Measurements from ENCODE around the gene SPAG4.
A peak's percentile ranks its signal among the peaks of the same experiment; 100 is the strongest.

The SPAG4 gene

GRCh38 chr20:35663516-35664465 lies 48.2 kb downstream of the SPAG4 start:
- Histone ChIP-seq H3K27me3 (ENCODE audit: low read depth) (no peaks in the 10 kb centered on the region), H3K36me3 (replicated peaks) (peaks cover 5% of the 10 kb centered on the region), H3K9me3 (no peaks in the 10 kb centered on the region), H3K4me3 (peak overlapping the region; percentile 88), H3K4me1 (peaks cover 17% of the 10 kb centered on the region)
- in situ Hi-C loops (cut with MboI; ENCODE audit: low sequenced_read_pairs), result no loop called here
- peak; percentile 73 to 79 for DNase-seq (ENCODE audit: low spot score in 2 of 2)

- H3K4me1 ChIP-seq, result peaks cover 15% of the 10 kb centered on the region
- H3K4me3 ChIP-seq, result peak within 1 kb of the TSS; percentile 88
- H3K27me3 ChIP-seq (ENCODE audit: low read depth), result no peaks in the 10 kb centered on the region
- H3K36me3 ChIP-seq (replicated peaks), result peaks cover 13% of the 10 kb centered on the region
- peak; percentile 92 to 94 for DNase-seq (ENCODE audit: low spot score in 2 of 2)
- H3K9me3 ChIP-seq, result no peaks in the 10 kb centered on the region
- in situ Hi-C loops (cut with MboI; ENCODE audit: low sequenced_read_pairs), result no loop called here
These were observed 49.0 kb downstream of the SPAG4 start, which contains the start of the genes CPNE1 and RBM12 for GRCh38 chr20:35664466-35665206. CPNE1 (minus strand) TSS chr20:35664900; CDS start chr20:35632923, 31,977 bp downstream. RBM12 (minus strand) TSS chr20:35664900; CDS start chr20:35655322, 9,578 bp downstream.

DNA sequence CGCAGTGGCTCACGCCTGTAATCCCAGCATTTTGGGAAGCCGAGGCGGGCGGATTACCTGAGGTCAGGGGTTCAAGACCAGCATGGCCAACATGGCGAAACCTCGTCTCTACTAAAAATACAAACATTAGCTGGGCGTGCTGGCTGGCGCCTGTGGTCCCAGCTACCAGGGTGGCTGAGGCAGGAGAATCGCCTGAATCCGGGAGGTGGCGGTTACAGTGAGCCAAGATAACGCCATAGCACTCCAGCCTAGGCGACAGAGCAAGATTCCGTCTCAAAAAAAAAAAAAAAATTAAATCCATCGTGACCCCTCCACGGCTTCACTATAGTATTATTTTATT lies 50.3 kb downstream of the SPAG4 start:
- DNase-seq (ENCODE audit: low spot score in 2 of 2), result no peak
- in situ Hi-C loops (cut with MboI; ENCODE audit: low sequenced_read_pairs), result no loop called here
- peaks cover 21% of the 10 kb centered on the region for H3K36me3 ChIP-seq (replicated peaks)
- no peak overlapping the region for H3K4me3 ChIP-seq
- H3K4me1 ChIP-seq, result peaks cover 15% of the 10 kb centered on the region
- no peaks in the 10 kb centered on the region for H3K27me3 ChIP-seq (ENCODE audit: low read depth)
- no peaks in the 10 kb centered on the region for H3K9me3 ChIP-seq

DNA sequence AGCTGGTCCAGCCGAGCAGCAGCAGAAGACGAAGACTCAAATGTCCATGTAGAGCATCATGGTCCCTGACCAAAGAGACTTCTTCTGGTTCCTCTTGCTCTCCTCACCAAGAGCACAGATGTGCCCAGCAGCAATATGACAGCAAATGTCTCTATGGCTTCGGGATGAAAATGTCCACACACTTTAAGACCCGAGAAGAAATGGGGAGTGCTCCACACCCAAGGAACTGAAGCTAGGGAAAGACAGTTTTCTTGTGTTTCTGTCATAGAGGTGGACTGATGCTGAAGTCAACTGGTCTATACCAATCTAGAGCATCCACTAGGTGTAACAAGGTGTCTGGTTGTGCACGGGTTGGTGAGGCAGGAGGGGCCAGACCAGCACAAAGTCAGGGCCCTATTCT lies 53.6 kb downstream of the SPAG4 start:
- peaks cover 44% of the 10 kb centered on the region for H3K36me3 ChIP-seq (replicated peaks)
- DNase-seq (ENCODE audit: low spot score in 2 of 2), result no peak
- H3K9me3 ChIP-seq, result no peaks in the 10 kb centered on the region
- peaks cover 4% of the 10 kb centered on the region for H3K4me1 ChIP-seq
- in situ Hi-C loops (cut with MboI; ENCODE audit: low sequenced_read_pairs), result no loop called here
- H3K27me3 ChIP-seq (ENCODE audit: low read depth), result no peaks in the 10 kb centered on the region
- no peak overlapping the region for H3K4me3 ChIP-seq

DNA sequence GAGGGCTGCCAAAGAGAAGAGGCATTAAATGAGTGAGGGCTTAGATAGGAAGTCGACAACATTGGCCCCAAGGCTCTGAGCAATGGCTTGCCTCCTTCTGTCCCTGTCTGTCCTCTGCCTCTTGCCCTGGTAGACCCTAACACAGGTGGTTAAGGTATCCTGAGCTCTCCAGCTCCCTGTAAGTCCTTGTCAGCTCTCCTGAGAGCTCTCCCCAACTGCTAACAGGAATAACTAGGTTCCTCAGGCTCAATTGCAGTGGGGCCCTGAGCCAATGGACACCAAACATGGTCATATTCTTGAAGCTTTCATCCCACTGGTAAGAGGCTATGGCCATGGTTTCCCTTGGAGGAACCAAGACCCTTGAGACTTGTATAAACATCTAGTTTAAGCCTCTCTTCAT lies 54.1 kb downstream of the SPAG4 start:
- no peak overlapping the region for H3K4me3 ChIP-seq
- no peak for DNase-seq (ENCODE audit: low spot score in 2 of 2)
- in situ Hi-C loops (cut with MboI; ENCODE audit: low sequenced_read_pairs), result no loop called here
- H3K9me3 ChIP-seq, result no peaks in the 10 kb centered on the region
- peaks cover 44% of the 10 kb centered on the region for H3K36me3 ChIP-seq (replicated peaks)
- H3K4me1 ChIP-seq, result peaks cover 4% of the 10 kb centered on the region
- no peaks in the 10 kb centered on the region for H3K27me3 ChIP-seq (ENCODE audit: low read depth)

All from HAP-1 (cell line).